GM12873 (cell line): ENCODE results near the gene PACSIN3.

Source experiments
- CTCF ChIP-seq: IDR thresholded peaks from 2 replicates; pipeline ENCODE4 v1.5.1; 2012; ENCODE audit warnings: low read depth, mild to moderate bottlenecking, moderate library complexity, low read length, control low read depth; ENCODE audit not compliant: insufficient read depth; ENCODE audit errors: missing control alignments

The PACSIN3 gene

DNA sequence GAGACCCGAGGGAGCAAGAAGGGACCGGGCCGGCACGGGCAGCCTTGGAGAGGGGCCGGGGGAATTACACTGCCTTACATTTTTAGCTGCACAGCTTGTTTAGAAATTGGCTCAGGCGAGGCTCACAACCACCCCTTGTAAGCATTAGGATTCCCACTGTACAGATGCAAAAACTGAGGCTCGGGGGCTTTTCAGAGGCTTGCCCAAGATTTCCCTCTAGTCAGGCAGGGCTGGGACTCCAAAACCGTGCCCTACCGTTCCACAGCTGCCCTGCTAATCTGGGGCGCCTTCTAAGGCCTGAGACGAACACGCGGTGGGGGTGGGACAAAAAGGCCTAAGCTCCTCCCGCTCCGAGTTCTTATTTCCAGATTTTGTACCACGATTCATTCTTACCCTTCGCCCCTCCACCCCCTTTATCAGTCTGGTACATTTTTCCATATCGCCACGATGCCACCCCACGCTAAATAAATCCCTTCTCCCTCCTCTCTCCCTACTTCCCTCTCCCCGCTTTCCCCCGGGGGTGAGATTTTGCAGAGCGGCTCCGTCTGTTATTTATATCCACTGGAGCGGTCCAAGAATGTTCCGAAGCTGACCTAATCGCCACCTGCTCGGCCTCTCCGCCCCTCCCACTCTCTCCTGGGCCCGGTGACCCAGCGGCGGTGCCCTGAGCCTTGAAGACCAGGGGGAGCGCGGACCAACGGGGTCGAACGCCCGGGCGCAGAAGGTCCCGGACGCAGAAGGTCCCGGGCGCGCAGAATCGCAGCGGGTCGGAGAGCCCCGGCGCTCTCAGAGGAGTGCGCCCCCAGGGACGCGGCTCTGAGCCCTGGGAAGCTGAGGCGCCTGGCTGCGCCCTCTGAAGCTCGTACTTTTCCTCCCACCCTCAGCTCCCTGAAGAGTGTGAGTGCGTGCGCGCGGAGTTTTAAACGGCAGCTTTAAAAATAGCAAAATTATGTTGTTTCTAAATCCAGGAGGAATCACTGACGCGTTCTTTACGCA lies 764 bp upstream of the PACSIN3 start:
- TF ChIP-seq CTCF, result no peak

DNA sequence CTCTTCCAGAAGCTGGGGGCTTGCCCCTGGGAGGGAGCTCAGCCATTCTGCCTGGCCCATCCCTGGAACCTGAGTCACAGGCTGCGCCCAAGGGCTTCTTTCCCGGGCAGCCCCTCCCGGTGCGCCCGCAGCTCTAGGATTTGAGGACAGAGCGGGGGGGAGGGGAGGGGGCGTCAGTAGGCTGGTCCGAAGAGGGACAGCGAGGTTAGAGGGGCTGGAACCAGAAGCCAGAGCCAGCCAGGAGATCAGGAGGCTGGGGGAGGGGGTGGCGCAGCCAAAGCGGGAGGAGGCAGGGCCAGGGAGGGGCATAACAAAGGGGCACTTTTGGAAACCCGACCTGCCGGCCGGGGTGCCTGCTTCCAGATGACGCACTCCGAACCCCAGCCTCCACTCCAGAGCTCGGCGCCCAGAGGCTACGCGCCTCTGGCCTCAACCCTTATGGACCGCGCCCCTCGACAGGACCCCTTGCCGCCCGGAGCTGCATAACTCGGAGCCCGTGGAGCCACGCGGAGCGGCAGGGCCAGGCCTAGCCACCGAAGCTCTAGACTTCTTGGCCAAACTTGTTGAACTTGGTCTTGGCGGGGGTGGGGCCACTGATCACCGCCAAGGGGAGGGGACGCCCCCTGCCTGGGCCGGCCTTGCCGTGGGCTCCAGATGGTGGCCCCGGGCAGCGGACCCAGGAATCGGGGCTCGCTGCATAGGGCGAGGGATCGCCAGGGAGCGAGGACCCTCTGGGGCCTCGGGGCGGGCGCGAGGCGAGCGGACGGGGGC lies 744 bp downstream of the PACSIN3 start:
- TF ChIP-seq CTCF, result no peak

DNA sequence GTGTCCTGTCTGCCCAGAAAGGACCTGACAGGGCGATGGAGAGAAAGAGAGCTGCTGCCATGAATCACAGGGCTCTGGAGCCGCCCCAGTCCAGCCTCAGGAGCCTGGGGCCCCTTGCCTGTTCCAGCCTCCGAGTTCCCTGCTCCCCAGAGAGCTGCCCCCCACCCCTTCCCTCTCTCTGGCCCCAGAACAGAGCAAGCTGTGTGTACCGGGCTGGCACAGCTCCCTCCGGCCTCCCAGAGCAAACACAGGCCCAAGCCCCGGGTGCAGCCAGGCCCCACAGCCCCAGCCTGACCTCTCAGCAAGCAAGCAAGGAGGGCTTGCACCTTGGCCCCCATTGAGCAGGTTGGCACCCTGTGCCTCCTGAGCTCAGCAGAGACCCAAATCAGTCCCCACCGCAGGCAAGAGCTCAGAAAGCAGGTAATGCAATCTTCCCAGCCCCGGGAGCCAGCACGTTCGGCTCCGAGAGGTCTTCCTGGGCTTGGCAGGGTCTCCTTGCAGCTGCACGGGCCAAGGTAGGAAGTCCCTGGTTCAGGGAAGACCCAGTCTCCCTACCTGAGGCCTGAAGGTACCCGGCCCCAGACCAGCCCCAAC lies 1.4 kb downstream of the PACSIN3 start:
- TF ChIP-seq CTCF, result no peak

GRCh38 chr11:47183969-47184368 lies 2.3 kb downstream of the PACSIN3 start:
- TF ChIP-seq CTCF, result no peak

GRCh38 chr11:47183031-47183856 lies 3.0 kb downstream of the PACSIN3 start:
- no peak for TF ChIP-seq CTCF

DNA sequence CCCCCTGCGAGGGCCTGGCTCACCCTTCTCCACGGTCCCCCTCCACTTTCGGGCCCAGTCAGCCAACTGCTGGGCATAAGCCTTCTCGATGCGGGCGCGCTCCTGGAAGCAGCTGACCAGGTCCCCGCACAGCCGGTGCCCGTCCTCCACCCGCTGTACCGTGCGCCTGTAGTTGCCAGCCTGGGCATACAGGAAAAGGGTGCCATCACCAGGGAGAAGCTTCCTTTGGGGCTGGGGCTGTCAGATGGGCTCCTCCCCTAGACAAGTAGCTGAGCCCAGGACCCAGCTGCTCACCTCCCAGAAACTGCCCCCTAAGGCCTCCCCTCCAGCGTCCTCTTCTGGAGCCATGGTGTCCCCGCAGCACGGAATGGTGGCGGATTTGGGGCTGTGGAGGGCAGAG lies 3.9 kb downstream of the PACSIN3 start:
- no peak for TF ChIP-seq CTCF
